ENCODE results near the gene HPGDS.

- TF ChIP-seq ESRRA (CRISPR knock-in tag; IDR thresholded peaks at IDR 0.05; ENCODE audit: low read depth) (no peak), HNRNPUL1 (IDR thresholded peaks at IDR 0.05; ENCODE audit: low read depth, low read length) (no peak), KLF6 (CRISPR knock-in tag; IDR thresholded peaks at IDR 0.05) (no peak), ELF3 (CRISPR knock-in tag; IDR thresholded peaks at IDR 0.05) (no peak), IKZF1 (IDR thresholded peaks at IDR 0.05) (no peak), CBFB (CRISPR knock-in tag; IDR thresholded peaks at IDR 0.05) (no peak), FOXK2 (IDR thresholded peaks at IDR 0.05) (no peak)
Observed at GRCh38 chr4:94256828-94257227, 85.8 kb downstream of the HPGDS start.

Data from HepG2 (cell line).